ENCODE results near the gene STK38L. TPM values are rescaled to one million over a fixed set of nuclear protein-coding genes. Genes with fewer than 3 reads are reported as not detected.

Gene STK38L
- polyA plus RNA-seq, 2 of the 4 experiments (the other 2 are of a cell fraction) = 17.3 to 32.2 TPM

DNA sequence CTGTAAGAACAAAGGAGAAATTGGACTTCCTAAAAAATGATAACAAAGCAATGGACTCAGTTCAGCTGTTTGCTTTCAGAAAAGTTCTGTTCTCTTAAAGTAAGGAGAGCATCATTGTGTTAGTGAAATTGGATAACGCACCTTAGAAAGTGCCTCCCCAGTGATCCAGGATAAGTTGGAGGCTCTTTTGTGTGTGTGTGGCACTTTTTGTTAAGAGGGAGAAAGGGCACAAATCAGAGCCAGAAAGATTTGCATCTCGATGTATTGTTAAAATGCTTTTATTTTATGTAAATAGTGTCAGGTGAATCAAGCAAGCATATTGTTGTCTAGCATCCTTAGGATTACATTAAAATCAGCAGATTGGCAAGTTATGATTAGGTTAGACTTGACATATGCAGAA, 2.1 kb downstream of the STK38L start:
- ATAC-seq = no peak
- POLR2A ChIA-PET = no interaction called here
- no peak overlapping the region for H3K27ac ChIP-seq

DNA sequence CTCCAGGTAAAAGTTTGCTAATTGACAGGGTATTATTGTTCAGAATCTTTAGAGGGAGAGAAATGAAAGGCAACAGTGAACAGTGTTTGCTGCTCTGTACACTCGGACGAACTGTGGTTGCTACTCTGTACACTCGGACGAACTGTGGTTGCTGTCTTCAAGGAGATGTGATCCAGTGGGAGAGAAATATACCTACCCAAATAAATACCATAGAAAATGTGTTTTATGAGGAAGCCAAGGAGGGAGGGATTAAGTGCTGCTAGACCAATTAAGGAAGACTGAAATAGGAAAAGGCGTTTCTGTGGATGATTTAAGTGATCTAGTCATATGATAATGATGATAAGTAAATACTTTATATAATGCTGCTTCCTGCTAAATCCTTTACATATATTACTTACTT, 2.7 kb downstream of the STK38L start:
- Histone ChIP-seq H3K27ac (no peak overlapping the region), H3K4me3 (no peak overlapping the region), H3K4me2 (peak overlapping the region; percentile 6; the same call in 1 of the 3 replicates), H3K4me1 (peaks cover 11% of the 10 kb centered on the region), H3K9me3 (peaks cover 5% of the 10 kb centered on the region; the same call in 1 of the 3 replicates)
- CTCF ChIA-PET = no interaction called here
- POLR2A ChIA-PET = no interaction called here
- no peak for ATAC-seq
- no peak for DNase-seq (ENCODE audit: low read depth in 1 of 2, low spot score in 1 of 2)
- no peak for FAIRE-seq
- TF ChIP-seq TP53 (CRISPR knock-in tag; IDR thresholded peaks at IDR 0.05) (no peak), NPAS2 (CRISPR knock-in tag; IDR thresholded peaks at IDR 0.05; ENCODE audit: borderline replicate concordance) (no peak), HDAC2 (IDR thresholded peaks at IDR 0.05) (no peak), RFX5 (IDR thresholded peaks at IDR 0.05) (no peak), JUNB (IDR thresholded peaks at IDR 0.05) (no peak), SREBF2 (IDR thresholded peaks at IDR 0.05) (no peak), ZC3H11A (IDR thresholded peaks at IDR 0.05) (no peak), SMC3 (IDR thresholded peaks at IDR 0.05) (no peak), MAFK (IDR thresholded peaks at IDR 0.05; ENCODE audit: partially characterized antibody) (no peak), RAD21 (conservative IDR thresholded peaks at IDR 0.05 in 1 of 2, IDR thresholded peaks at IDR 0.05 in 1 of 2) (no peak)
- TF ChIP-seq, protein P1, sequence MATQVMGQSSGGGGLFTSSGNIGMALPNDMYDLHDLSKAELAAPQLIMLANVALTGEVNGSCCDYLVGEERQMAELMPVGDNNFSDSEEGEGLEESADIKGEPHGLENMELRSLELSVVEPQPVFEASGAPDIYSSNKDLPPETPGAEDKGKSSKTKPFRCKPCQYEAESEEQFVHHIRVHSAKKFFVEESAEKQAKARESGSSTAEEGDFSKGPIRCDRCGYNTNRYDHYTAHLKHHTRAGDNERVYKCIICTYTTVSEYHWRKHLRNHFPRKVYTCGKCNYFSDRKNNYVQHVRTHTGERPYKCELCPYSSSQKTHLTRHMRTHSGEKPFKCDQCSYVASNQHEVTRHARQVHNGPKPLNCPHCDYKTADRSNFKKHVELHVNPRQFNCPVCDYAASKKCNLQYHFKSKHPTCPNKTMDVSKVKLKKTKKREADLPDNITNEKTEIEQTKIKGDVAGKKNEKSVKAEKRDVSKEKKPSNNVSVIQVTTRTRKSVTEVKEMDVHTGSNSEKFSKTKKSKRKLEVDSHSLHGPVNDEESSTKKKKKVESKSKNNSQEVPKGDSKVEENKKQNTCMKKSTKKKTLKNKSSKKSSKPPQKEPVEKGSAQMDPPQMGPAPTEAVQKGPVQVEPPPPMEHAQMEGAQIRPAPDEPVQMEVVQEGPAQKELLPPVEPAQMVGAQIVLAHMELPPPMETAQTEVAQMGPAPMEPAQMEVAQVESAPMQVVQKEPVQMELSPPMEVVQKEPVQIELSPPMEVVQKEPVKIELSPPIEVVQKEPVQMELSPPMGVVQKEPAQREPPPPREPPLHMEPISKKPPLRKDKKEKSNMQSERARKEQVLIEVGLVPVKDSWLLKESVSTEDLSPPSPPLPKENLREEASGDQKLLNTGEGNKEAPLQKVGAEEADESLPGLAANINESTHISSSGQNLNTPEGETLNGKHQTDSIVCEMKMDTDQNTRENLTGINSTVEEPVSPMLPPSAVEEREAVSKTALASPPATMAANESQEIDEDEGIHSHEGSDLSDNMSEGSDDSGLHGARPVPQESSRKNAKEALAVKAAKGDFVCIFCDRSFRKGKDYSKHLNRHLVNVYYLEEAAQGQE (IDR thresholded peaks at IDR 0.05) = no peak
- 92% methylated on average over 5 of the region's 5 CpGs for WGBS (ENCODE audit: missing lambda C conversion rate)

More for the DNA sequence above, 2.1 kb downstream of the STK38L start:
- Histone ChIP-seq H3K4me2 (peak overlapping the region; percentile 77), H3K9me3 (peaks cover 5% of the 10 kb centered on the region; the same call in 1 of the 3 replicates), H3K4me3 (no peak overlapping the region), H3K4me1 (peaks cover 11% of the 10 kb centered on the region)
- 94% methylated on average over 2 of the region's 2 CpGs for WGBS (ENCODE audit: missing lambda C conversion rate)
- no peak for DNase-seq (ENCODE audit: low read depth in 1 of 2, low spot score in 1 of 2)
- FAIRE-seq = no peak
- TF ChIP-seq POLR2A (IDR thresholded peaks at IDR 0.05; ENCODE audit: low read length) (no peak), HOXB13 (CRISPR knock-in tag; IDR thresholded peaks at IDR 0.05; ENCODE audit: low read depth) (no peak), MYC (IDR thresholded peaks at IDR 0.05; ENCODE audit: borderline replicate concordance, low read length) (no peak), SMC3 (IDR thresholded peaks at IDR 0.05) (no peak), NFE2L2 (conservative IDR thresholded peaks at IDR 0.05; ENCODE audit: low read length) (no peak), MAFK (IDR thresholded peaks at IDR 0.05; ENCODE audit: partially characterized antibody) (no peak)
- TF ChIP-seq, protein P2, sequence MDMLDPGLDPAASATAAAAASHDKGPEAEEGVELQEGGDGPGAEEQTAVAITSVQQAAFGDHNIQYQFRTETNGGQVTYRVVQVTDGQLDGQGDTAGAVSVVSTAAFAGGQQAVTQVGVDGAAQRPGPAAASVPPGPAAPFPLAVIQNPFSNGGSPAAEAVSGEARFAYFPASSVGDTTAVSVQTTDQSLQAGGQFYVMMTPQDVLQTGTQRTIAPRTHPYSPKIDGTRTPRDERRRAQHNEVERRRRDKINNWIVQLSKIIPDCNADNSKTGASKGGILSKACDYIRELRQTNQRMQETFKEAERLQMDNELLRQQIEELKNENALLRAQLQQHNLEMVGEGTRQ (IDR thresholded peaks at IDR 0.05) = no peak
- CTCF ChIA-PET = no interaction called here

DNA sequence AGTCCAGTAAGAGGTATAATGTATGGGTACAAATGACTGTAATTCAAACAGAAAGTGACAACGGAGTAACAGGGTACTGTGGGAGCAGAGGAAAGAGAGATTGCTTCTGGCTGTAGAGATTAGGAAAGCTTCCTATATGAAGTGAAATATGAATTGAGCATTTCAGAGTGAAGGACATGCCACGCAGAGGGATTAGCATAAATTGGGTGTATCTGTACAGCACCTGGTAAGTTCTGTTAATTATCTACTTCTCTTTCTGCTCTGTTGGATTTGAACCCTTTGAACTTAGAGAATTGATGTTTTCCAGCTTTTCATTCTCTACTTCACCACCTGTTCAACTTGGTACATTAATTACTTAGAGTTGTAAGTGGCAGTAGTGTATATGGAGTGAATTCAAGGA, 8.8 kb downstream of the STK38L start:
- ATAC-seq = no peak
- no peaks in the 10 kb centered on the region for H3K9me3 ChIP-seq
- CTCF ChIA-PET = interaction anchor here (1.4 to 2.3 kb wide), 2 partner anchors 8 to 239 kb away, joined by 4 to 9 read pairs; partner anchors contain the start of genes STK38L and TM7SF3
- H3K4me1 ChIP-seq = no peaks in the 10 kb centered on the region
- H3K4me2 ChIP-seq = no peak overlapping the region
- 93% methylated on average over 2 of the region's 2 CpGs for WGBS (ENCODE audit: missing lambda C conversion rate)
- no peak overlapping the region for H3K4me3 ChIP-seq
- no peak overlapping the region for H3K27ac ChIP-seq
- POLR2A ChIA-PET = no interaction called here
- no peak for FAIRE-seq
- DNase-seq (ENCODE audit: low read depth in 1 of 2, low spot score in 1 of 2) = no peak
- TF ChIP-seq CHD4 (IDR thresholded peaks at IDR 0.05; ENCODE audit: borderline replicate concordance) (no peak), CEBPB (IDR thresholded peaks at IDR 0.05) (no peak), GATA3 (IDR thresholded peaks at IDR 0.05; ENCODE audit: borderline replicate concordance) (no peak), EHMT2 (IDR thresholded peaks at IDR 0.05; ENCODE audit: low read depth) (no peak), JUNB (IDR thresholded peaks at IDR 0.05) (no peak), MYC (IDR thresholded peaks at IDR 0.05; ENCODE audit: borderline replicate concordance, low read length) (no peak), CHD2 (IDR thresholded peaks at IDR 0.05; ENCODE audit: low read length, partially characterized antibody) (no peak), ZSCAN20 (CRISPR knock-in tag; IDR thresholded peaks at IDR 0.05) (no peak), SMC3 (IDR thresholded peaks at IDR 0.05) (no peak), ZC3H11A (IDR thresholded peaks at IDR 0.05) (no peak), KDM1A (IDR thresholded peaks at IDR 0.05; ENCODE audit: low read depth) (no peak), CBX2 (IDR thresholded peaks at IDR 0.05; ENCODE audit: borderline replicate concordance, low read depth) (no peak), HEYL (CRISPR knock-in tag; IDR thresholded peaks at IDR 0.05) (no peak), TP53 (CRISPR knock-in tag; IDR thresholded peaks at IDR 0.05) (no peak)
- TF ChIP-seq, protein P3, sequence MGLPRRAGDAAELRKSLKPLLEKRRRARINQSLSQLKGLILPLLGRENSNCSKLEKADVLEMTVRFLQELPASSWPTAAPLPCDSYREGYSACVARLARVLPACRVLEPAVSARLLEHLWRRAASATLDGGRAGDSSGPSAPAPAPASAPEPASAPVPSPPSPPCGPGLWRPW (IDR thresholded peaks at IDR 0.05) = no peak
- TF ChIP-seq, protein P4, sequence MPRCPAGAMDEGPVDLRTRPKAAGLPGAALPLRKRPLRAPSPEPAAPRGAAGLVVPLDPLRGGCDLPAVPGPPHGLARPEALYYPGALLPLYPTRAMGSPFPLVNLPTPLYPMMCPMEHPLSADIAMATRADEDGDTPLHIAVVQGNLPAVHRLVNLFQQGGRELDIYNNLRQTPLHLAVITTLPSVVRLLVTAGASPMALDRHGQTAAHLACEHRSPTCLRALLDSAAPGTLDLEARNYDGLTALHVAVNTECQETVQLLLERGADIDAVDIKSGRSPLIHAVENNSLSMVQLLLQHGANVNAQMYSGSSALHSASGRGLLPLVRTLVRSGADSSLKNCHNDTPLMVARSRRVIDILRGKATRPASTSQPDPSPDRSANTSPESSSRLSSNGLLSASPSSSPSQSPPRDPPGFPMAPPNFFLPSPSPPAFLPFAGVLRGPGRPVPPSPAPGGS (IDR thresholded peaks at IDR 0.05) = no peak
- TF ChIP-seq, protein P5, sequence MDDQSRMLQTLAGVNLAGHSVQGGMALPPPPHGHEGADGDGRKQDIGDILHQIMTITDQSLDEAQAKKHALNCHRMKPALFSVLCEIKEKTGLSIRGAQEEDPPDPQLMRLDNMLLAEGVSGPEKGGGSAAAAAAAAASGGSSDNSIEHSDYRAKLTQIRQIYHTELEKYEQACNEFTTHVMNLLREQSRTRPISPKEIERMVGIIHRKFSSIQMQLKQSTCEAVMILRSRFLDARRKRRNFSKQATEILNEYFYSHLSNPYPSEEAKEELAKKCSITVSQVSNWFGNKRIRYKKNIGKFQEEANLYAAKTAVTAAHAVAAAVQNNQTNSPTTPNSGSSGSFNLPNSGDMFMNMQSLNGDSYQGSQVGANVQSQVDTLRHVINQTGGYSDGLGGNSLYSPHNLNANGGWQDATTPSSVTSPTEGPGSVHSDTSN (IDR thresholded peaks at IDR 0.05) = no peak

Measured in A549 (cell line).